WERI-Rb-1 (cell line): ENCODE measurements around the gene RNF223.
"Not testable (repeated sequence)": the region's sequence is repeated elsewhere in the genome, so short reads cannot be mapped to it uniquely, and the experiment has no call there.

ENCODE experiments used
- DNase-seq: peaks from one replicate; pipeline ENCODE4 v3.0.0-alpha.2; 2020
- H3K27ac ChIP-seq: fragments of 250-450 bp; sonication (Bioruptor Pico); 2 replicates; pipeline ENCODE4 v1.5.1; 2020; ENCODE audit warnings: mild to moderate bottlenecking, moderate library complexity
- H3K27me3 ChIP-seq: fragments of 250-450 bp; sonication (Bioruptor Pico); 2 replicates; pipeline ENCODE4 v1.5.1; 2021; ENCODE audit warnings: mild to moderate bottlenecking, low read depth, moderate library complexity; ENCODE audit not compliant: insufficient read depth, severe bottlenecking
- H3K36me3 ChIP-seq: fragments of 250-450 bp; sonication (Bioruptor Pico); 2 replicates; pipeline ENCODE4 v1.5.1; 2020; ENCODE audit warnings: mild to moderate bottlenecking, moderate library complexity
- H3K4me3 ChIP-seq: 2 replicates; pipeline ENCODE4 v1.5.1; 2011; ENCODE audit warnings: low read depth, mild to moderate bottlenecking, control low read depth, low read length
- H3K9me3 ChIP-seq: fragments of 250-450 bp; sonication (Bioruptor Pico); 2 replicates; pipeline ENCODE4 v1.5.1; 2021; ENCODE audit warnings: mild to moderate bottlenecking, moderate library complexity; ENCODE audit not compliant: severe bottlenecking
- TF ChIP-seq, protein P1 (sequence below): IDR thresholded peaks from 2 replicates; pipeline ENCODE4 v1.5.1; 2011; ENCODE audit warnings: low read depth, mild to moderate bottlenecking, control low read depth, inconsistent platforms, low read length

The RNF223 gene

GRCh38 chr1:1081311-1082238, 7.5 kb upstream of the RNF223 start:
- H3K36me3 ChIP-seq: peaks cover 10% of the 10 kb centered on the region
- H3K4me3 ChIP-seq: no peak overlapping the region
- H3K27me3 ChIP-seq: no peaks in the 10 kb centered on the region
- no peaks in the 10 kb centered on the region for H3K9me3 ChIP-seq
- TF ChIP-seq, protein P1, sequence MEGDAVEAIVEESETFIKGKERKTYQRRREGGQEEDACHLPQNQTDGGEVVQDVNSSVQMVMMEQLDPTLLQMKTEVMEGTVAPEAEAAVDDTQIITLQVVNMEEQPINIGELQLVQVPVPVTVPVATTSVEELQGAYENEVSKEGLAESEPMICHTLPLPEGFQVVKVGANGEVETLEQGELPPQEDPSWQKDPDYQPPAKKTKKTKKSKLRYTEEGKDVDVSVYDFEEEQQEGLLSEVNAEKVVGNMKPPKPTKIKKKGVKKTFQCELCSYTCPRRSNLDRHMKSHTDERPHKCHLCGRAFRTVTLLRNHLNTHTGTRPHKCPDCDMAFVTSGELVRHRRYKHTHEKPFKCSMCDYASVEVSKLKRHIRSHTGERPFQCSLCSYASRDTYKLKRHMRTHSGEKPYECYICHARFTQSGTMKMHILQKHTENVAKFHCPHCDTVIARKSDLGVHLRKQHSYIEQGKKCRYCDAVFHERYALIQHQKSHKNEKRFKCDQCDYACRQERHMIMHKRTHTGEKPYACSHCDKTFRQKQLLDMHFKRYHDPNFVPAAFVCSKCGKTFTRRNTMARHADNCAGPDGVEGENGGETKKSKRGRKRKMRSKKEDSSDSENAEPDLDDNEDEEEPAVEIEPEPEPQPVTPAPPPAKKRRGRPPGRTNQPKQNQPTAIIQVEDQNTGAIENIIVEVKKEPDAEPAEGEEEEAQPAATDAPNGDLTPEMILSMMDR: no peak
- DNase-seq: peak; percentile 7
- H3K27ac ChIP-seq: no peak overlapping the region

- Histone ChIP-seq H3K9me3 (no peaks in the 10 kb centered on the region), H3K36me3 (peaks cover 6% of the 10 kb centered on the region), H3K27me3 (no peaks in the 10 kb centered on the region), H3K4me3 (no peak overlapping the region), H3K27ac (no peak overlapping the region)
- DNase-seq: peak; percentile 17
- TF ChIP-seq, protein P1: no peak
These were observed 6.8 kb upstream of the RNF223 start for GRCh38 chr1:1080951-1081310.

- Histone ChIP-seq H3K9me3 (no peaks in the 10 kb centered on the region), H3K27me3 (peaks cover 2% of the 10 kb centered on the region), H3K4me3 (peak overlapping the region; percentile 52), H3K27ac (no peak overlapping the region), H3K36me3 (peaks cover 6% of the 10 kb centered on the region)
- DNase-seq: peak; percentile 86
- TF ChIP-seq, protein P1: no peak
These were observed 6.1 kb upstream of the RNF223 start for GRCh38 chr1:1080122-1080757.

DNA sequence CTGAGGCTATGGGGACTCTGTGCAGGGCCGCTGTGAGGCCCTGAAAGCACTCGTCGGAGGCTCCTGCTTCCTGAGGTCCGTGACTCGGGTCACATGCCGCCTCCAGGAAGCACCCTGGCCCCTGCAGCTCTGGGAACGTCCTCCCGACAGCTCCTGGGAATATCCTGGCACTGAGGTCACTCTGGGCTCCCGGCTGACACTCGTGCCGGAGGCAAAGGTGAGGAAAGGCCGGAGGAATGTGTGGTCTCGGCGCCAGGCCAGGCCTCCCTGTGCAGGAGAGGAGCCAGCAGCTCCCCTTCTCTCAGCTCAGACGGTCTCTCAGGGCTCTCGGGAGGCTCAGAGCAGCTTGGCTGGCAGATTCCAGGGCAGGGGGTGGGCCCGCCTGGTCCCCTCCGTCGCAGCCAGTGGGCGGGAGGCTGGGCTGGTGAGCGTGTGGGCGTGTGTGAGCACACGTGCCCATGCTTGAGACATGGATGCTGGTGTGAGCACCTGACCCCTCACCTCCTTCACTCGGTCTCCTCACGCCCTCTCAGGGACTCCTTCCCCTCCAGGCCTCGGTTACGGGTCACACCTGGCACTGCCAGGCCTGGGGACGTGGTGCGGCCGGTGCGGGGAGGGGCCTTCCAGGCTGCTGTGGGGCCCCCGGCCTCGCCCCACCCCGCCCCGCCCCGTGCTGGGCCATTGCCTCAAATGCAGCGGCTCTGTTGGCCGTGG, 5.5 kb upstream of the RNF223 start:
- peak; percentile 67 for DNase-seq

GRCh38 chr1:1077396-1077795, 3.3 kb upstream of the RNF223 start:
- not testable (repeated sequence) for H3K9me3 ChIP-seq, DNase-seq, H3K27me3 ChIP-seq, H3K27ac ChIP-seq, H3K36me3 ChIP-seq, H3K4me3 ChIP-seq

More for the DNA sequence above, 5.5 kb upstream of the RNF223 start:
- Histone ChIP-seq H3K36me3 (peaks cover 6% of the 10 kb centered on the region), H3K27me3 (peaks cover 7% of the 10 kb centered on the region), H3K4me3 (peak overlapping the region; percentile 52), H3K9me3 (no peaks in the 10 kb centered on the region), H3K27ac (no peak overlapping the region)
- TF ChIP-seq, protein P1: no peak
